HepG2 (cell line): ENCODE measurements around the gene TAF1D. TPM values are rescaled to one million over a fixed set of nuclear protein-coding genes. Genes with fewer than 3 reads are reported as not detected.

Experiments used
- ATRX ChIP-seq: sonication (generic); formaldehyde crosslinking; IDR thresholded peaks from 2 replicates; pipeline ENCODE4 v1.4.0; 2020; ENCODE audit warnings: missing genetic modification reagents, borderline replicate concordance
- DMTF1 ChIP-seq: sonication (generic); formaldehyde crosslinking; IDR thresholded peaks from 2 replicates; pipeline ENCODE4 v1.4.0; 2020; ENCODE audit warnings: mild to moderate bottlenecking, missing genetic modification reagents
- FLYWCH1 ChIP-seq: sonication (generic); formaldehyde crosslinking; IDR thresholded peaks from 2 replicates; pipeline ENCODE4 v1.8.1; 2023; ENCODE audit warnings: mild to moderate bottlenecking, missing genetic modification reagents
- IKZF1 ChIP-seq: fragments of 450-650 bp; IDR thresholded peaks from 2 replicates; pipeline ENCODE4 v1.7.1; 2016
- KDM5A ChIP-seq: fragments of 200-600 bp; sonication (generic); IDR thresholded peaks from 2 replicates; pipeline ENCODE4 v1.7.0; 2018; ENCODE audit warnings: antibody characterized with exemption, mild to moderate bottlenecking, low read length, borderline replicate concordance
- MAFG ChIP-seq: sonication (generic); formaldehyde crosslinking; IDR thresholded peaks from 2 replicates; pipeline ENCODE4 v1.5.1; 2020; ENCODE audit warnings: mild to moderate bottlenecking, missing genetic modification reagents
- PAX8 ChIP-seq: sonication (generic); formaldehyde crosslinking; IDR thresholded peaks from 2 replicates; pipeline ENCODE4 v1.8.0; 2022; ENCODE audit warnings: mild to moderate bottlenecking, missing genetic modification reagents, borderline replicate concordance
- POGK ChIP-seq: sonication (generic); formaldehyde crosslinking; conservative IDR thresholded peaks from 2 replicates; pipeline ENCODE4 v1.8.0; 2022; ENCODE audit warnings: mild to moderate bottlenecking, moderate library complexity, missing genetic modification reagents
- PRPF4 ChIP-seq: fragments of 200-400 bp; formaldehyde crosslinking; IDR thresholded peaks from 2 replicates; pipeline ENCODE4 v1.6.1; 2016; ENCODE audit warnings: low read length, low read depth; ENCODE audit not compliant: poor library complexity, severe bottlenecking
- RAD51 ChIP-seq: fragments of 450-650 bp; IDR thresholded peaks from 2 replicates; pipeline ENCODE4 v1.6.1; 2016; ENCODE audit warnings: borderline replicate concordance
- SAP130 ChIP-seq: IDR thresholded peaks from 2 replicates; pipeline ENCODE4 v1.6.1; 2016; ENCODE audit warnings: low read depth
- SNAI1 ChIP-seq: sonication (generic); formaldehyde crosslinking; IDR thresholded peaks from 2 replicates; pipeline ENCODE4 v1.5.0; 2020; ENCODE audit warnings: mild to moderate bottlenecking, missing genetic modification reagents, borderline replicate concordance
- TBX2 ChIP-seq: sonication (generic); formaldehyde crosslinking; IDR thresholded peaks from 2 replicates; pipeline ENCODE4 v1.5.0; 2020; ENCODE audit warnings: missing genetic modification reagents, mild to moderate bottlenecking, borderline replicate concordance
- ZBTB20 ChIP-seq: sonication (generic); formaldehyde crosslinking; IDR thresholded peaks from 2 replicates; pipeline ENCODE4 v1.8.1; 2023; ENCODE audit warnings: missing genetic modification reagents, low read depth, mild to moderate bottlenecking, borderline replicate concordance
- ZFP1 ChIP-seq: IDR thresholded peaks from 2 replicates; pipeline ENCODE4 v1.6.1; 2016
- ZNF136 ChIP-seq: sonication (generic); formaldehyde crosslinking; IDR thresholded peaks from 2 replicates; pipeline ENCODE4 v1.8.1; 2022; ENCODE audit warnings: low read depth, mild to moderate bottlenecking, moderate library complexity, missing genetic modification reagents
- ZNF138 ChIP-seq: sonication (generic); formaldehyde crosslinking; IDR thresholded peaks from 2 replicates; pipeline ENCODE4 v1.5.0; 2020; ENCODE audit warnings: mild to moderate bottlenecking, low read depth, missing genetic modification reagents
- ZNF264 ChIP-seq: sonication (generic); formaldehyde crosslinking; IDR thresholded peaks from 2 replicates; pipeline ENCODE4 v1.4.0; 2020; ENCODE audit warnings: missing genetic modification reagents
- ZNF276 ChIP-seq: sonication (generic); formaldehyde crosslinking; IDR thresholded peaks from 2 replicates; pipeline ENCODE4 v1.4.0; 2020; ENCODE audit warnings: mild to moderate bottlenecking, low read depth, missing genetic modification reagents
- ZNF317 ChIP-seq: sonication (generic); formaldehyde crosslinking; IDR thresholded peaks from 2 replicates; pipeline ENCODE4 v1.5.0; 2020; ENCODE audit warnings: mild to moderate bottlenecking, missing genetic modification reagents
- ZNF773 ChIP-seq: sonication (generic); formaldehyde crosslinking; IDR thresholded peaks from 2 replicates; pipeline ENCODE4 v1.4.0; 2020; ENCODE audit warnings: missing genetic modification reagents, borderline replicate concordance
- ZNF792 ChIP-seq: IDR thresholded peaks from 2 replicates; pipeline ENCODE4 v1.6.1; 2016
- ZNF816 ChIP-seq: sonication (generic); formaldehyde crosslinking; IDR thresholded peaks from 2 replicates; pipeline ENCODE4 v1.8.0; 2022; ENCODE audit warnings: missing genetic modification reagents, mild to moderate bottlenecking, borderline replicate concordance
- ZNF891 ChIP-seq: sonication (generic); formaldehyde crosslinking; IDR thresholded peaks from 2 replicates; pipeline ENCODE4 v1.5.0; 2020; ENCODE audit warnings: mild to moderate bottlenecking, missing genetic modification reagents
- polyA plus RNA-seq, 8 experiments: library from polyadenylated mRNA; depleted of rRNA in 3 of 8; stranded (reverse) in 7 of 8; unstranded in 1 of 8; fragments of >200 nt; fragmentation: Illumina TruSeq in 4 of 8; extraction: Trizol in 4 of 8; gene quantifications; 2 replicates each; pipeline versions ENCODE4 v1.2.1 to v1.2.3, GENCODE V29; 2011 to 2016; ENCODE audit warnings: low read depth in 4 of 8, missing spikeins in 1 of 8, mixed read lengths in 1 of 8; ENCODE audit not compliant: insufficient read depth in 1 of 8
- total RNA-seq, 5 experiments: library from RNA; depleted of rRNA; stranded (reverse); fragments of >200 nt; fragmentation: Illumina TruSeq; extraction: Trizol; gene quantifications; 2 replicates each; pipeline ENCODE4 v1.2.3, GENCODE V29; 2016; ENCODE audit warnings: low read depth in 1 of 5

TAF1D gene
- total and polyA plus RNA-seq, 2 of the 13 experiments (the other 11 are each of a cell fraction or from before 2014, with no cell fraction given) = 132 to 207 TPM

- TF ChIP-seq ATRX (CRISPR knock-in tag) = no peak
- TF ChIP-seq SNAI1 = peak; percentile 66; the same call in 1 of the 2 replicates
- TF ChIP-seq ZNF792 (CRISPR knock-in tag) = peak; percentile 57; the same call in 1 of the 2 replicates
- TF ChIP-seq KDM5A = no peak
- no peak for TF ChIP-seq RAD51
- TF ChIP-seq ZNF816 (CRISPR knock-in tag) = peak; percentile 68; the same call in 1 of the 2 replicates
- peak; percentile 86 for TF ChIP-seq SAP130 (CRISPR knock-in tag)
- TF ChIP-seq ZFP1 (CRISPR knock-in tag) = 0 out of 2 replicates have a peak, but pooled peaks have one; percentile 42
- no peak for TF ChIP-seq DMTF1 (CRISPR knock-in tag)
- peak; percentile 81; the same call in 1 of the 2 replicates for TF ChIP-seq ZNF138 (CRISPR knock-in tag)
- no peak for TF ChIP-seq ZNF136
- no peak for TF ChIP-seq MAFG (CRISPR knock-in tag)
- TF ChIP-seq PRPF4 = no peak
- no peak for TF ChIP-seq IKZF1
- TF ChIP-seq PAX8 (CRISPR knock-in tag) = no peak
- no peak for TF ChIP-seq ZNF891 (CRISPR knock-in tag)
- no peak; the same call in 1 of the 2 replicates for TF ChIP-seq ZBTB20
- TF ChIP-seq ZNF773 (CRISPR knock-in tag) = peak; percentile 61; the same call in 1 of the 2 replicates
- TF ChIP-seq ZNF317 (CRISPR knock-in tag) = 0 out of 2 replicates have a peak, but pooled peaks have one; percentile 67
- peak; percentile 83 for TF ChIP-seq ZNF264 (CRISPR knock-in tag)
- TF ChIP-seq ZNF276 (CRISPR knock-in tag) = peak; percentile 80; the same call in 1 of the 2 replicates
- peak; percentile 64; the same call in 1 of the 2 replicates for TF ChIP-seq TBX2
- 0 out of 2 replicates have a peak, but pooled peaks have one; percentile 18 for TF ChIP-seq POGK (CRISPR knock-in tag)
- no peak for TF ChIP-seq FLYWCH1
Observed at GRCh38 chr11:93773045-93773477, 31.8 kb upstream of the TAF1D start (continued).
